LNCAP (cell line): ENCODE data around the gene PKNOX2.

ENCODE experiments used
- TF ChIP-seq, protein P1 (sequence below): fragments of 450-650 bp; IDR thresholded peaks from 2 replicates; pipeline ENCODE4 v1.5.1; 2017; ENCODE audit warnings: mild to moderate bottlenecking

PKNOX2 gene

DNA sequence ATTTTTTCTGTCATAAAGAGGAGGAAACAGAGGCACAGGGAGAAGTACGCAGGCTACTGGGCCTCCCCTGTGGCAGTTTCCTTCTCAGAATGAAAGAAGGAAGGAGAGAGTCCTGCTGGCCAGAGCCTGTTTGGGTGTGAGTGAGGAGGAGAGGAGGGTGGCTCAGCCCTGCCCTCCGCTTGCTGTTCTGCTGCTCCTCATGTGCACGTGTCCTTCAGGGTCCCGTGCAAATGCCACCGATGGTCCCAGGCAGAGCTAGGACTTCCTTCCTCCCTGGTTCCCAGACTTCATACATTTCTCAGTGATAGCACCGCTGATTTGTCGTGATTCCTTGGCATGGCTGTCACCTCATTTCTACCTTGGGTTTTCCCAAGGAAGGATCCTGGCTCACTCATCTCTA is 88.7 kb downstream of the PKNOX2 start:
- TF ChIP-seq, protein P1, sequence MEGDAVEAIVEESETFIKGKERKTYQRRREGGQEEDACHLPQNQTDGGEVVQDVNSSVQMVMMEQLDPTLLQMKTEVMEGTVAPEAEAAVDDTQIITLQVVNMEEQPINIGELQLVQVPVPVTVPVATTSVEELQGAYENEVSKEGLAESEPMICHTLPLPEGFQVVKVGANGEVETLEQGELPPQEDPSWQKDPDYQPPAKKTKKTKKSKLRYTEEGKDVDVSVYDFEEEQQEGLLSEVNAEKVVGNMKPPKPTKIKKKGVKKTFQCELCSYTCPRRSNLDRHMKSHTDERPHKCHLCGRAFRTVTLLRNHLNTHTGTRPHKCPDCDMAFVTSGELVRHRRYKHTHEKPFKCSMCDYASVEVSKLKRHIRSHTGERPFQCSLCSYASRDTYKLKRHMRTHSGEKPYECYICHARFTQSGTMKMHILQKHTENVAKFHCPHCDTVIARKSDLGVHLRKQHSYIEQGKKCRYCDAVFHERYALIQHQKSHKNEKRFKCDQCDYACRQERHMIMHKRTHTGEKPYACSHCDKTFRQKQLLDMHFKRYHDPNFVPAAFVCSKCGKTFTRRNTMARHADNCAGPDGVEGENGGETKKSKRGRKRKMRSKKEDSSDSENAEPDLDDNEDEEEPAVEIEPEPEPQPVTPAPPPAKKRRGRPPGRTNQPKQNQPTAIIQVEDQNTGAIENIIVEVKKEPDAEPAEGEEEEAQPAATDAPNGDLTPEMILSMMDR: no peak

DNA sequence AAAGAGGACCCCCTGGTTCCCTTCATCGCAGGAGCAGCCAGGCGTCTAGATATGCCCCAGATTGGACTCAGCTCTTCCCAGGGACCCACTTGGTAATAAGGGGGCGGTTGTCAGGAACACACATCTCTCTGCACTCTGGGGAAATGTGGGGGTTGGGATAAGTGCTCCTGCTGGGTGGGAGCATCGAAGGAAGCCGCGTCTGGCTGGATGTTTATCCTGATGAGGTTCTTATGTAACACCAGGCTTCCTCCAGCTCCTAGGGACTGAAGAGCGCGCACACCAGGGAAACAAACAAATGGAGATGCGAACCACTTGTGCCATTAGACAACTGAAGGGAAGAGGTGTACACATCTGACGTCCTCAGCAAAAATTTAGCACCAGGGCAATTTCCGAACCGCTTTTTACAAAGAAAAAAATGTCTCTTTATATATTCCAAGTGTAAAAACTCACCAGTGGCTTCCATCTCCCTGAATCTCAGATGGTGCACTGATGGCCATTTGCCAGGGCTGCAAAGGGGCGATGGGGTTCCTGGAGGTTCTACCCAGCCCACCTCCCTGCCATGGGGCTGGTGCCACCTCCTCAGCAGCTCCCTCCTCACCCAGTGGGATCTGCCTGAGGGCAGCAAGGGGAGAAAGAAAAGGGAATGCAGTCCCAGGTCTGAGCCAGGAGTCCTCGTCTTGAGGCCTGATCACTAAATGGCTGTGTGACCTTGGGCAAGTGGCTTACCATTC is 89.4 kb downstream of the PKNOX2 start:
- TF ChIP-seq, protein P1: no peak

DNA sequence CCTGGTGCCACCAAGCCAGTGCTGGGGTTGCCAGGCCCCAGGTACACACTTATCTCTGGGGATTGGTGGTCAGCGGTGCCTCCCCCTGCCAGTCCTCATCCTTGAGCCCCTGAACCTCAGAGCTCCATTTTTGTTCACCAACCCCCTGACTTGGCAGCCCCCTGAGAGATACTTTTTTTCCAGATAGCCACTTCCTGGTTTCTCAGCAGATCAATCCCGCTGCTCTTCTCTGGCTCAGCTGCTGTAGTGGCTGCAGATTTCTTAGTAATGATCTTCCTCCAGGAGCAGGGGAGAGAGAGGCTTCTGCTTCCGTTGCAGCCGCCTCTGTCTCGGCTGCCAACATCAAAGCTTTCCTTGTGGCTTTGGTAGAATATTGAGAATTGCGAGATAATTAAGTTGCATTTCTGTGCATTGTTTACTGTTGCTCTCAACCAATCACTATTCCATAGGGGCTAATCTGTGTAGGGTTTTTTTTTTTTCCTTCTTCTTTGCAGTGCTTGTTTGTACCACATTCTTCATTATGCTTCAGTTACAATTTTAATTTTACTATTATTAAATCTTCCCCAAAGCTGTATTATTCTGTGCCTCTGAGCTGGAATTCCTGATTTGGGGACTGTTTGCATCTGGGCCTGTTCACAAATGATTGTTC is 92.1 kb downstream of the PKNOX2 start:
- TF ChIP-seq, protein P1: no peak

DNA sequence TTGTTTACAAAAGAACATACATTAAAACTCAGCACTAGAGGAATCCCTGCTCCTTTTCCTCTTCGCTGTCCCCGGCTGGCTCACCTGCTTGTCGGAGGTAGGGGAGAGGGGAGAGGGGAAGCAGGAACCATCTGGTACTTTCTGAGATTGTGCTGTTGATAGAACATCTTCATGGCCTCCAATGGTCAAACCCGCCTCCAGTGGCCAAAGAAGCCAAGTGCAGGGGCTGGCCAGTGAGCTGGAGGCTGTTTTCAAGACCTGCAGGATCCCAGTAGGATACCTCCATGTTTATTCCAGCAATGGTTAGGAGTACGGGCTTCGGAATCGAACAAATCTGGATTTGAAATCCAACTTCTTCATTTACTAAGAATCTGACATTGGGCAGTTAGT is 92.6 kb downstream of the PKNOX2 start:
- TF ChIP-seq, protein P1: no peak

DNA sequence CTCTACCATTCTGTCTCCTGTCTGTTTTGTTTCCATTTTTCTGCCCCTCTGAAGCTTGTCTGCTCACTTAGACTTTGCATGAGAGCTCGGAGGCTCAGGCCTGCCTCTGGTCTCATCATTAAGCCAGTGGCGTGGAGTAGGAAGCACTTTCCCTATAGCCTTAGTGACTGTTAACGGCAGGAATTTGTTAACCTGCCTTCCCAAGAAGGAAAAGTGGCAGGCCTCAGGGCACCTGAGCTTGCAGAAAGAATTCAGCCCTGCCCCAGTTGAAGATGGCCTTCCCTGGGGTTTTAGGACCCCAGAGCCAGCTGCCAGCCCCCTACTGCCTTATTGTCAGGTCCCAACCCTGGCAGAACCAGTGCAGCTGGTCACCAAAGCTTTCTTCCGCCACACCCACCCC is 93.2 kb downstream of the PKNOX2 start:
- TF ChIP-seq, protein P1: no peak

DNA sequence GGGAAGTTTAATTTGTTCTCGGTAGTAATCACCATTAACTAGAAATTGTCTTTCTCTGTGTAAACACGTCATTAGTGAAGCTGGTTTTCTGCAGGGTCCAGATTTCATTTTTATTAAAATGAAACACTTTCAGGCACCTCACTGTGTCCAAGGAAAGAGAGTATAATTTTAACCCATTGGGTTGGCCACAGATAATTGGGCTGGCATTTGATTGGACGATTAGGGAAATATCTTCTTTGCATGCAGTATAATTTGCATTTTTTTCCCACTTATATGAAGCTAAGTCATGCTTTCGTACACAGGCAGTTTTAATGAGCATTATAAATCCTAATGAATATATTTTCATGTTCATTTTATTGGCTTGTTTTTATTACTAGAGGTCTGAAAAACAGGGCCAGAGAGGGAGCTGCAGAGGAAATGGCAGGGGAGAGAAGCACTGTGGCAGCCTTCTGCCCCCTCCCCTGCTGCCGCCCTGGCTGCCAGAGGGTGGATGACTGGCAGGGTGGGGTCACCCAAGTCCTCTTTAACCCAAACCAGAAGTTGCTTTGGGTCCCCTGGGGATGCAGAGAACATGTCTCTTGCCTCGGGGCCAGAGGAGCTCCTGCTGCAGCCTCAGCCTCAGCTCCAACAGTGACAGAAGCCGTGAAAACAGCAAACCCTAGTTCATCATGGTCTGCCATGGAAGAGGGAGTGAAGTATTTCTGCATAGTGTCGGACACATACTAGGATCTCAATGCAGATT is 93.9 kb downstream of the PKNOX2 start:
- TF ChIP-seq, protein P1: no peak

DNA sequence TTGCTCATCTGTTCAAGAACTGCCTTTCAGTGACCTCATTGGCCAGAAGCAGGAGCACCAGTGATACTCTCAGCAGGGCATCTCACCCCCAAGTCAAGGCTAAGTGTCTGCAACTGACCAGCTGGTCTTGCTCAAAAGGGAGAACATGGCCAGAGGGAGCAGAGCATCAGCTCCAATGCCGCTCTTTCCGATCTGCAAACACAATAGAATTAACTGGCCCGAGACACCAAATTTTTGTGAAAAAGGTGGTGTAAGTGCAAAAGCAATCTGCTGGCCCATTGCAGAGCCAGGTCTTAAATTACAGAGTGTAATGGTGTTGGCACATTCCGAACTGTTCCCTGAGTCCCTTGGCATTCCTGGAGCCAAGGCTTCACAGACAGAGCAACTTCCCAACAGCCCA is 97.0 kb downstream of the PKNOX2 start:
- TF ChIP-seq, protein P1: no peak
